ENCODE measurements around the gene UBE2E2. TPM values are rescaled to one million over a fixed set of nuclear protein-coding genes. Genes with fewer than 3 reads are reported as not detected.
"Not testable (repeated sequence)": the region's sequence is repeated elsewhere in the genome, so short reads cannot be mapped to it uniquely, and the experiment has no call there.

The UBE2E2 gene
- polyA plus RNA-seq (ENCODE audit: insufficient read length in 4 of 4): 10 to 100 TPM; 61.4 to 66.4 (median 62.7) TPM

- peak; percentile 44 to 68 (median 57) for DNase-seq (ENCODE audit: low read depth in 4 of 4, low spot score in 3 of 4)
Measured at GRCh38 chr3:23202921-23203707, at the start of gene UBE2E2. TSS of gene UBE2E2 (plus strand) at chr3:23203327.

GRCh38 chr3:23153436-23153835, 49.7 kb upstream of the UBE2E2 start:
- DNase-seq (ENCODE audit: low read depth in 4 of 4, low spot score in 3 of 4): no peak

- no peak for DNase-seq (ENCODE audit: low read depth in 4 of 4, low spot score in 3 of 4)
Measured at GRCh38 chr3:23157331-23157730, 45.8 kb upstream of the UBE2E2 start.

- no peak for DNase-seq (ENCODE audit: low read depth in 4 of 4, low spot score in 3 of 4)
Measured at GRCh38 chr3:23159929-23160328, 43.2 kb upstream of the UBE2E2 start.

- DNase-seq (ENCODE audit: low read depth in 4 of 4, low spot score in 3 of 4): no peak
Measured at GRCh38 chr3:23161308-23161707, 41.8 kb upstream of the UBE2E2 start.

GRCh38 chr3:23161896-23162570, 41.1 kb upstream of the UBE2E2 start:
- DNase-seq (ENCODE audit: low read depth in 4 of 4, low spot score in 3 of 4): no peak

- DNase-seq (ENCODE audit: low read depth in 4 of 4, low spot score in 3 of 4): no peak
Measured at GRCh38 chr3:23162934-23163333, 40.2 kb upstream of the UBE2E2 start.

- DNase-seq (ENCODE audit: low read depth in 4 of 4, low spot score in 3 of 4): no peak
Measured at GRCh38 chr3:23164746-23165145, 38.4 kb upstream of the UBE2E2 start.

GRCh38 chr3:23165571-23165970, 37.6 kb upstream of the UBE2E2 start:
- DNase-seq (ENCODE audit: low read depth in 4 of 4, low spot score in 3 of 4): no peak

- no peak for DNase-seq (ENCODE audit: low read depth in 4 of 4, low spot score in 3 of 4)
Measured at GRCh38 chr3:23166276-23166675, 36.9 kb upstream of the UBE2E2 start.

- no peak for DNase-seq (ENCODE audit: low read depth in 4 of 4, low spot score in 3 of 4)
Measured at GRCh38 chr3:23166845-23167244, 36.3 kb upstream of the UBE2E2 start.

- DNase-seq (ENCODE audit: low read depth in 4 of 4, low spot score in 3 of 4): no peak
Measured at GRCh38 chr3:23169551-23169950, 33.6 kb upstream of the UBE2E2 start.

- no peak for DNase-seq (ENCODE audit: low read depth in 4 of 4, low spot score in 3 of 4)
Measured at GRCh38 chr3:23170291-23170690, 32.8 kb upstream of the UBE2E2 start.

GRCh38 chr3:23172059-23172458, 31.1 kb upstream of the UBE2E2 start:
- DNase-seq (ENCODE audit: low read depth in 4 of 4, low spot score in 3 of 4): no peak

- no peak for DNase-seq (ENCODE audit: low read depth in 4 of 4, low spot score in 3 of 4)
Measured at GRCh38 chr3:23174426-23175039, 28.6 kb upstream of the UBE2E2 start.

- DNase-seq (ENCODE audit: low read depth in 4 of 4, low spot score in 3 of 4): no peak
Measured at GRCh38 chr3:23175341-23176083, 27.6 kb upstream of the UBE2E2 start.

- DNase-seq (ENCODE audit: low read depth in 4 of 4, low spot score in 3 of 4): not testable (repeated sequence)
Measured at GRCh38 chr3:23176839-23177238, 26.3 kb upstream of the UBE2E2 start.

- no peak for DNase-seq (ENCODE audit: low read depth in 4 of 4, low spot score in 3 of 4)
Measured at GRCh38 chr3:23182996-23183513, 20.1 kb upstream of the UBE2E2 start.

- peak in 3 of 4 donors; percentile 30 to 44 (median 40) for DNase-seq (ENCODE audit: low read depth in 4 of 4, low spot score in 3 of 4)
Measured at GRCh38 chr3:23183731-23184130, 19.4 kb upstream of the UBE2E2 start.

GRCh38 chr3:23185861-23186260, 17.3 kb upstream of the UBE2E2 start:
- DNase-seq (ENCODE audit: low read depth in 4 of 4, low spot score in 3 of 4): no peak

- DNase-seq (ENCODE audit: low read depth in 4 of 4, low spot score in 3 of 4): no peak
Measured at GRCh38 chr3:23189187-23189586, 13.9 kb upstream of the UBE2E2 start.

All from right renal pelvis (tissue), 4 donors.